Head of caudate nucleus (tissue), 42 donors: ENCODE data around the gene ZNF460.
A peak's percentile ranks its signal among the peaks of the same experiment; 100 is the strongest.
"Not testable (repeated sequence)": the region's sequence is repeated elsewhere in the genome, so short reads cannot be mapped to it uniquely, and the experiment has no call there.

Experiments
- DNase-seq, 42 donors: peaks; one replicate each; pipeline versions ENCODE4 v3.0.0 to v3.0.0-alpha.2; 2020 to 2021; ENCODE audit warnings: mixed read lengths in 7 of 42
- intact Hi-C: fragments of 100-400 bp; cut with DNase I; formaldehyde crosslinking; loops from one replicate; pipeline ENCODE4 v1.15.0; 2022

The ZNF460 gene

GRCh38 chr19:57278481-57278880, 1.8 kb upstream of the ZNF460 start:
- intact Hi-C loops, DNase-seq: not testable (repeated sequence)

GRCh38 chr19:57279418-57280164, 694 bp upstream of the ZNF460 start:
- DNase-seq, result peak; percentile 76 to 95 (median 87)
- intact Hi-C loops, result no loop called here

GRCh38 chr19:57280962-57281400, 696 bp downstream of the ZNF460 start:
- peak in 4 of 42 donors; percentile 6 to 27 (median 8) for DNase-seq
- intact Hi-C loops, result no loop called here

GRCh38 chr19:57282011-57282643, 1.8 kb downstream of the ZNF460 start:
- intact Hi-C loops, result no loop called here
- no peak for DNase-seq

- intact Hi-C loops, result no loop called here
- DNase-seq, result no peak
Measured at GRCh38 chr19:57288373-57288772, 8.1 kb downstream of the ZNF460 start.

- no peak for DNase-seq
- intact Hi-C loops, result no loop called here
Measured at GRCh38 chr19:57290970-57291369, 10.7 kb downstream of the ZNF460 start.

- intact Hi-C loops, result no loop called here
- no peak for DNase-seq
Measured at GRCh38 chr19:57292547-57292946, 12.3 kb downstream of the ZNF460 start.

GRCh38 chr19:57293719-57294118, 13.4 kb downstream of the ZNF460 start:
- DNase-seq, result no peak
- intact Hi-C loops, result no loop called here

GRCh38 chr19:57302020-57302465, 21.8 kb downstream of the ZNF460 start:
- DNase-seq, result peak in 5 of 42 donors; percentile 28 to 67 (median 36)
- intact Hi-C loops, result no loop called here

- intact Hi-C loops, result no loop called here
- DNase-seq, result no peak
Measured at GRCh38 chr19:57302727-57303401, 22.6 kb downstream of the ZNF460 start.

- DNase-seq, result no peak
- intact Hi-C loops, result no loop called here
Measured at GRCh38 chr19:57305056-57305455, 24.8 kb downstream of the ZNF460 start.

- intact Hi-C loops, result no loop called here
- DNase-seq, result no peak
Measured at GRCh38 chr19:57308514-57308913, 28.2 kb downstream of the ZNF460 start.

- intact Hi-C loops, result no loop called here
- DNase-seq, result no peak
Measured at GRCh38 chr19:57310792-57311191, 30.5 kb downstream of the ZNF460 start.

GRCh38 chr19:57314146-57314545, 33.9 kb downstream of the ZNF460 start:
- intact Hi-C loops, result no loop called here
- DNase-seq, result no peak

- DNase-seq, result peak in 21 of 42 donors; percentile 3 to 47 (median 19)
- intact Hi-C loops, result loop anchor here (5.0 kb wide), 1 partner anchor 35 kb away; the partner anchor contains the start of gene ZNF304
Measured at GRCh38 chr19:57317503-57317902, 37.2 kb downstream of the ZNF460 start.

- no peak for DNase-seq
- intact Hi-C loops, result loop anchor here (5.0 kb wide), 2 partner anchors 32 to 42 kb away; partner anchors contain the start of genes TRAPPC2B, ZNF304 and ZNF547
Measured at GRCh38 chr19:57319869-57320179, 39.5 kb downstream of the ZNF460 start.

- intact Hi-C loops, result loop anchor here (5.0 kb wide), 1 partner anchor 42 kb away; the partner anchor contains the start of genes TRAPPC2B and ZNF547
- peak; percentile 94 to 99 (median 98) for DNase-seq
Measured at GRCh38 chr19:57320180-57321084, 40.1 kb downstream of the ZNF460 start, which contains the start of gene ZNF543. ZNF543 (plus strand) TSS chr19:57320472; CDS start chr19:57320854, 382 bp downstream.

- intact Hi-C loops, result loop anchor here (5.0 kb wide), 1 partner anchor 41 kb away; the partner anchor contains the start of genes TRAPPC2B and ZNF547
- no peak for DNase-seq
Measured at GRCh38 chr19:57321116-57321515, 40.8 kb downstream of the ZNF460 start.

- intact Hi-C loops, result loop anchor here (5.0 kb wide), 1 partner anchor 41 kb away; the partner anchor contains the start of genes TRAPPC2B and ZNF547
Measured at GRCh38 chr19:57321751-57322150, 41.5 kb downstream of the ZNF460 start.

More at GRCh38 chr19:57321751-57322150, 41.5 kb downstream of the ZNF460 start:
- DNase-seq, result no peak
